ENCODE measurements around the gene REL. TPM values are rescaled to one million over a fixed set of nuclear protein-coding genes. Genes with fewer than 3 reads are reported as not detected.
"Not testable (repeated sequence)": the region's sequence is repeated elsewhere in the genome, so short reads cannot be mapped to it uniquely, and the experiment has no call there.

REL gene
- total RNA-seq, 1 experiment from 2014 or later, result 7.5 TPM

- no peak for DNase-seq (ENCODE audit: extremely low read depth, low read depth)
Measured at GRCh38 chr2:60906395-60906794, 25.0 kb downstream of the REL start.

- DNase-seq (ENCODE audit: extremely low read depth, low read depth), result no peak
Measured at GRCh38 chr2:60907329-60907728, 26.0 kb downstream of the REL start.

- DNase-seq (ENCODE audit: extremely low read depth, low read depth), result no peak
Measured at GRCh38 chr2:60925994-60926740, 44.8 kb downstream of the REL start.

- DNase-seq (ENCODE audit: extremely low read depth, low read depth), result no peak
Measured at GRCh38 chr2:60926741-60927552, 45.6 kb downstream of the REL start.

- not testable (repeated sequence) for DNase-seq (ENCODE audit: extremely low read depth, low read depth)
Measured at GRCh38 chr2:60932061-60932460, 50.7 kb downstream of the REL start.

- no peak for DNase-seq (ENCODE audit: extremely low read depth, low read depth)
Measured at GRCh38 chr2:60932954-60933353, 51.6 kb downstream of the REL start.

- no peak for DNase-seq (ENCODE audit: extremely low read depth, low read depth)
Measured at GRCh38 chr2:60934165-60934722, 52.9 kb downstream of the REL start.

- DNase-seq (ENCODE audit: extremely low read depth, low read depth), result no peak
Measured at GRCh38 chr2:60936757-60937156, 55.4 kb downstream of the REL start.

GRCh38 chr2:60938301-60938700, 56.9 kb downstream of the REL start:
- no peak for DNase-seq (ENCODE audit: extremely low read depth, low read depth)

- no peak for DNase-seq (ENCODE audit: extremely low read depth, low read depth)
Measured at GRCh38 chr2:60939622-60940021, 58.2 kb downstream of the REL start.

GRCh38 chr2:60945341-60945740, 64.0 kb downstream of the REL start:
- no peak for DNase-seq (ENCODE audit: extremely low read depth, low read depth)

- DNase-seq (ENCODE audit: extremely low read depth, low read depth), result no peak
Measured at GRCh38 chr2:60947056-60947455, 65.7 kb downstream of the REL start.

- DNase-seq (ENCODE audit: extremely low read depth, low read depth), result no peak
Measured at GRCh38 chr2:60948161-60948560, 66.8 kb downstream of the REL start.

- DNase-seq (ENCODE audit: extremely low read depth, low read depth), result no peak
Measured at GRCh38 chr2:60948926-60949579, 67.7 kb downstream of the REL start.

GRCh38 chr2:60954139-60954538, 72.8 kb downstream of the REL start:
- DNase-seq (ENCODE audit: extremely low read depth, low read depth), result no peak

- no peak for DNase-seq (ENCODE audit: extremely low read depth, low read depth)
Measured at GRCh38 chr2:60957224-60957623, 75.8 kb downstream of the REL start.

GRCh38 chr2:60957643-60958042, 76.3 kb downstream of the REL start:
- no peak for DNase-seq (ENCODE audit: extremely low read depth, low read depth)

GRCh38 chr2:60958361-60958760, 77.0 kb downstream of the REL start:
- DNase-seq (ENCODE audit: extremely low read depth, low read depth), result no peak

GRCh38 chr2:60958800-60959199, 77.4 kb downstream of the REL start:
- DNase-seq (ENCODE audit: extremely low read depth, low read depth), result no peak

GRCh38 chr2:60959501-60959900, 78.1 kb downstream of the REL start:
- no peak for DNase-seq (ENCODE audit: extremely low read depth, low read depth)

- DNase-seq (ENCODE audit: extremely low read depth, low read depth), result no peak
Measured at GRCh38 chr2:60960706-60961105, 79.3 kb downstream of the REL start.

Data from NCI-H460 (cell line).